ENCODE results near the gene CEBPE.

CEBPE gene

DNA sequence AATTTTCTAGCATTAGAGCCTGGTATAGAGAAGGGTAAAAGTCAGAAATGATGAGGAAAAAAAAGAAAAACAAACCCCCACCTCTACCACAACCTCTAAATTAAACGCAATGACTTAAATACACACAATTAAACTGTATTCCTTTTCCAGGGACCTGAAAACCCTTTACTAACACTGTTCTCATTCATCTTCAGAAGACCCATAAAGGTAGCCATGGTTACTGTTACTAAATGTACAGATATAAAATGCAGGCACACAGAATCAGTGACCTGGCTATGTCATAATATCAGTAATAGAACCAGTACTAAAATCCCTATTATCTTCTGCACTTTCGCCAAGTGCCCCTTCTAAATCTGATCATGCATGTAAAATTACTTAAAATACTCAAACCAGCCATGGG is 25.5 kb downstream of the CEBPE start:
- TF ChIP-seq, protein P1, sequence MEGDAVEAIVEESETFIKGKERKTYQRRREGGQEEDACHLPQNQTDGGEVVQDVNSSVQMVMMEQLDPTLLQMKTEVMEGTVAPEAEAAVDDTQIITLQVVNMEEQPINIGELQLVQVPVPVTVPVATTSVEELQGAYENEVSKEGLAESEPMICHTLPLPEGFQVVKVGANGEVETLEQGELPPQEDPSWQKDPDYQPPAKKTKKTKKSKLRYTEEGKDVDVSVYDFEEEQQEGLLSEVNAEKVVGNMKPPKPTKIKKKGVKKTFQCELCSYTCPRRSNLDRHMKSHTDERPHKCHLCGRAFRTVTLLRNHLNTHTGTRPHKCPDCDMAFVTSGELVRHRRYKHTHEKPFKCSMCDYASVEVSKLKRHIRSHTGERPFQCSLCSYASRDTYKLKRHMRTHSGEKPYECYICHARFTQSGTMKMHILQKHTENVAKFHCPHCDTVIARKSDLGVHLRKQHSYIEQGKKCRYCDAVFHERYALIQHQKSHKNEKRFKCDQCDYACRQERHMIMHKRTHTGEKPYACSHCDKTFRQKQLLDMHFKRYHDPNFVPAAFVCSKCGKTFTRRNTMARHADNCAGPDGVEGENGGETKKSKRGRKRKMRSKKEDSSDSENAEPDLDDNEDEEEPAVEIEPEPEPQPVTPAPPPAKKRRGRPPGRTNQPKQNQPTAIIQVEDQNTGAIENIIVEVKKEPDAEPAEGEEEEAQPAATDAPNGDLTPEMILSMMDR (IDR thresholded peaks at IDR 0.05; ENCODE audit: poor library complexity, severe bottlenecking), result no peak
- no peak overlapping the region for H3K27ac ChIP-seq (ENCODE audit: poor library complexity, severe bottlenecking)
- H3K36me3 ChIP-seq (ENCODE audit: low read depth), result peaks cover 69% of the 10 kb centered on the region
- no peaks in the 10 kb centered on the region for H3K9me3 ChIP-seq (ENCODE audit: severe bottlenecking)
- DNase-seq (ENCODE audit: low spot score), result no peak
- H3K4me1 ChIP-seq (ENCODE audit: insufficient read depth, poor library complexity, severe bottlenecking), result peaks cover 13% of the 10 kb centered on the region
- no peak for ATAC-seq (ENCODE audit: low read depth)
- H3K4me3 ChIP-seq (ENCODE audit: severe bottlenecking), result peak overlapping the region; percentile 70
- H3K27me3 ChIP-seq (ENCODE audit: insufficient read depth, poor library complexity, severe bottlenecking), result no peaks in the 10 kb centered on the region

DNA sequence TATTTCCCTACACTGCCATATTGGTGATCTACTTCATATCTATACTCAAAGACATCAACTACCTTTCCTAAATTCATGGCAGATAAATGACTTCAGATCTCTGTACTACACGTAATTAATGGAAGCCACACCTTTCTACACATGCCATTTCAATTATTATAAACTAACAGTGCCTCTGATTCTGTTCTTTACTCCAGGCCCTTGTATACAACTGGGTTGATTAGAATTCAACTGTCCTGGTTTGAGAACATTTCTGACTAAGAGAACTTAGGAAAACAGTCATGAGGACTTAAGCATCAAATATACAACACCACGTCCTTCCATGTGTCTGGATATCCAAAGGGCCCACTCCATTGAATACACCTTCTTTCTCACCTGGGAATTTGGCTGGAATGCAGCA is 26.0 kb downstream of the CEBPE start:
- peaks cover 13% of the 10 kb centered on the region for H3K4me1 ChIP-seq (ENCODE audit: insufficient read depth, poor library complexity, severe bottlenecking)
- H3K27ac ChIP-seq (ENCODE audit: poor library complexity, severe bottlenecking), result no peak overlapping the region
- ATAC-seq (ENCODE audit: low read depth) (no peak), DNase-seq (ENCODE audit: low spot score) (no peak)
- H3K36me3 ChIP-seq (ENCODE audit: low read depth), result peaks cover 69% of the 10 kb centered on the region
- TF ChIP-seq, protein P1 (IDR thresholded peaks at IDR 0.05; ENCODE audit: poor library complexity, severe bottlenecking), result no peak
- H3K9me3 ChIP-seq (ENCODE audit: severe bottlenecking), result no peaks in the 10 kb centered on the region
- no peak overlapping the region for H3K4me3 ChIP-seq (ENCODE audit: severe bottlenecking)
- H3K27me3 ChIP-seq (ENCODE audit: insufficient read depth, poor library complexity, severe bottlenecking), result no peaks in the 10 kb centered on the region

DNA sequence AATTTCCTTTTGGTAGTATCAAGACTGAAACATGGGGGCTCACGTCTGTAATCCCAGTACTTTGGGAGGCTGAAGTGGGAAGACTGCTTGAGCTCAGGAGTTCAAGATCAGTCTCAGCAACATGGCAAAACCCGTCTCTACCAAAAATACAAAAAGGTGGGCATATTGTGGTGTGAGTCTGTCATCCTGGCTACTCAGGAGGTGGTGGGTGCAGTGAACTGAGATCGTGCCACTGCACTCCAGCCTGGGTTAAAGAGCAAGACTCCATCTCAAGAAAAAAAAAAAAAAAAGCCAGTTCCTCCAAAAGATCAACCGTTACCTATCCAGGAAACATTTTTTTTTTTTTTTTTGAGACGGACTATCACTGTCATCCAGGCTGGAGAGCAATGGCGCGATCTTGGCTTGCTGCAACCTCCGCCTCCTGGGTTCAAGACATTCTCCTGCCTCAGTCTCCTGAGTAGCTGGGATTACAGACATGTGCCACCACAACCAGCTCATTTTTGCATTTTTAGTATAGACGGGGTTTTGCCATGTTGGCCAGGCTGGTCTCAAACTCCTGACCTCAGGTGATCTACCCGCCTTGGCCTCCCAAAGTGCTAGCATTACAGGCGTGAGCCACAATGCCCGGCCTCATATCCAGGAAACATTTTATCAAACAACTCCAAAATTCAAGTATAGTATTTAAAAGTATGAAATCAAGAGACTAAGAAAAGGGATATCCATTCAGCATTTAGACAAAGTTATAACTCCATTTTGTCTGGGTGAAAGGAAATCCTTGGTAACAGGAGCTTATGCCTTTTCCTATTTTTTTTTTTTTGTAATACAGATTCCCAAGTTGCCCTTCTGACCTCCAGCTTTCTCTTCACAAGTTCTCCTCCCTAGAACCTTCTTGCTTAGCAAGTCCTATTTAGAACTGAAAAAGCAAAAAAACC is 27.5 kb downstream of the CEBPE start:
- H3K9me3 ChIP-seq (ENCODE audit: severe bottlenecking), result no peaks in the 10 kb centered on the region
- DNase-seq (ENCODE audit: low spot score) (no peak), ATAC-seq (ENCODE audit: low read depth) (no peak)
- H3K27ac ChIP-seq (ENCODE audit: poor library complexity, severe bottlenecking), result no peak overlapping the region
- H3K4me3 ChIP-seq (ENCODE audit: severe bottlenecking), result no peak overlapping the region
- peaks cover 71% of the 10 kb centered on the region for H3K36me3 ChIP-seq (ENCODE audit: low read depth)
- no peaks in the 10 kb centered on the region for H3K27me3 ChIP-seq (ENCODE audit: insufficient read depth, poor library complexity, severe bottlenecking)
- H3K4me1 ChIP-seq (ENCODE audit: insufficient read depth, poor library complexity, severe bottlenecking), result peaks cover 6% of the 10 kb centered on the region
- TF ChIP-seq, protein P1 (IDR thresholded peaks at IDR 0.05; ENCODE audit: poor library complexity, severe bottlenecking), result no peak

DNA sequence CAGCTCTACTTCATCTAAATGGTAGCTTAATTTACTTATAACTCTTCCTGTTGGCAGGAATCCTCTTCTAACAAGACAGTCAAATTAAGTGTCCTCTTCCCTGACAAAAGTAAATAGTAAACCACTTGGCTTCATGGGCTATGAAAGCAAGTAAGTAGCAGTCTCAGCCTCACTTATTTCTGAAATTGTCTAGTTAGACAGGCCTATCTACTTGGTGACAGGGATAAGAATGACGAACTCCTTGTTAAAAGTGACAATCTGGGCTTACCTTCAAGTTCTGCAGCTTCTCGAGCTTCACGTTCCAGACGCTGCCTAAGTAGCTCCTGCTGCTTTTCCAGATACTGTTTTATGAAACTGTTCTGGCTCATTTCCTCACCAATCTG is 28.8 kb downstream of the CEBPE start:
- Histone ChIP-seq H3K4me1 (ENCODE audit: insufficient read depth, poor library complexity, severe bottlenecking) (peaks cover 5% of the 10 kb centered on the region), H3K27ac (ENCODE audit: poor library complexity, severe bottlenecking) (no peak overlapping the region), H3K36me3 (ENCODE audit: low read depth) (peaks cover 84% of the 10 kb centered on the region), H3K27me3 (ENCODE audit: insufficient read depth, poor library complexity, severe bottlenecking) (no peaks in the 10 kb centered on the region), H3K4me3 (ENCODE audit: severe bottlenecking) (no peak overlapping the region), H3K9me3 (ENCODE audit: severe bottlenecking) (no peaks in the 10 kb centered on the region)
- TF ChIP-seq, protein P1 (IDR thresholded peaks at IDR 0.05; ENCODE audit: poor library complexity, severe bottlenecking), result no peak
- DNase-seq (ENCODE audit: low spot score) (no peak), ATAC-seq (ENCODE audit: low read depth) (no peak)
